Right atrium auricular region (tissue), 2 donors: ENCODE results near the gene CHKA. TPM values are rescaled to one million over a fixed set of nuclear protein-coding genes. Genes with fewer than 3 reads are reported as not detected.

Experiments
- DNase-seq: peaks from one replicate; pipeline ENCODE4 v3.0.0-alpha.2; 2019; ENCODE audit warnings: low spot score
- H3K27ac ChIP-seq, 2 donors: fragments of 200-600 bp; sonication (generic); 1 replicate in 1 of 2; 2 replicates in 1 of 2; pipeline ENCODE4 v1.5.1; 2016 to 2019
- H3K27me3 ChIP-seq, 2 donors: fragments of 200-600 bp; sonication (generic); one replicate each; pipeline versions ENCODE4 v1.5.1 to v1.6.0; 2017 to 2019
- H3K36me3 ChIP-seq: fragments of 200-600 bp; sonication (generic); one replicate; pipeline ENCODE4 v1.5.1; 2016
- H3K4me1 ChIP-seq, 2 donors: fragments of 200-600 bp; sonication (generic); one replicate each; pipeline versions ENCODE4 v1.5.1 to v1.6.0; 2017 to 2019
- H3K4me3 ChIP-seq, 2 donors: fragments of 200-600 bp; sonication (generic); 1 replicate in 1 of 2; 2 replicates in 1 of 2; pipeline ENCODE4 v1.5.1; 2017 to 2019; ENCODE audit warnings: mild to moderate bottlenecking in 1 of 2, moderate library complexity in 1 of 2
- H3K9me3 ChIP-seq, 2 donors: fragments of 200-600 bp; sonication (generic); one replicate each; pipeline ENCODE4 v1.5.1; 2019
- total RNA-seq, 2 donors: library from RNA; depleted of rRNA; stranded (reverse); fragments of >200 nt; gene quantifications; one replicate each; pipeline ENCODE4 v1.1.0, GENCODE V29; 2016
- TF ChIP-seq, protein P1 (sequence below), 2 donors: fragments of 200-600 bp; sonication (generic); IDR thresholded peaks; one replicate each; pipeline ENCODE4 v1.5.1; 2019; ENCODE audit warnings: antibody characterized with exemption in 2 of 2

The CHKA gene
- total RNA-seq: 10 to 100 TPM in 1 of 2 donors, 1 to 10 TPM in 1; 6.1 to 10.3 TPM

DNA sequence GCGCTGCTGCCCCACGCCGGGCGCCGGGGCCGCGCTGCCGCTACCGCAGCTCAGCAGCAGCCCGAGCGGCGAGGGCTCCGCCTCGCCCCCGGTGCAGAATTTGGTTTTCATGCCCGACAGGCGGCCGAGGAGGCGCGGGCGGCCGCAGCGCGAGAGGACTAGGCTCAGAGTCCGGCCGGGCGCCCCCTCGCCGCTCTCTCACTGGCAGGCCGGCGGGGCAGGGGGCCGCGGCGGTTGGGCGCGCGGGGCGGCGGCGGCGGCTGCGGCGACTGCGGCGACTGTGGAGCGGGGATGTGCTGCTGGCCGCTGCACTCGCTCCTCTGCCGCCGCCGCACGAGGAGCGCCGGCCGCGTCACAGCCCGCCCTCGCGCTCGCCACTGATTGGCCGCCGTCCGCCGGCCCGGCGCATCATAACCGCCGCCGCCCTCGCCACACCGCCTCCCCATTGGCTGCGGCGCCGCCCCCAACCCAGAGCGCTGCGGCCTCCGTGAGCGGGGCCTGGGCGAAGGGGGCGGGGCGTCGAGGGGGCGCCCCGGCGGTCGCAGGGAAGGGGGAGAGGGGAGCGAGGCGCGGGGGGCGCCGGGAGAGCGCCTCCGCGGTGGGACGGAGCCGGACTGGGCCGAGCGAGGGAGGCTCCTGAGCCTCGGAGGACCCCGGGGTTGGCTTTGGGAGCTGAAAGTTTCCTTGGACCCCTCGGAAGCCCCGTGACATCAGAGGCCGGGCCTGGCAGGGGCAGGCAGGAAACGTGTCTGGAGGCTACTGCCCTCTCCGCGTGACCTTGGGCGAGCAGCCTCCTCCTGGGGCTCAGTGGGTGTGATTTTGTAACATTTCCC is at the start of gene CHKA:
CHKA (minus strand) TSS at position 322 of the 833 bp plus-strand sequence; CDS start at position 111, 211 bp downstream.
- peaks cover 0 to 50% of the 10 kb centered on the region in 2 donors for H3K4me1 ChIP-seq
- H3K9me3 ChIP-seq: no peaks in the 10 kb centered on the region
- H3K36me3 ChIP-seq: no peaks in the 10 kb centered on the region
- peak; percentile 92 for DNase-seq
- peak within 1 kb of the TSS; percentile 56 to 67 for H3K4me3 ChIP-seq
- H3K27ac ChIP-seq: peak within 1 kb of the TSS; percentile 98 to 99
- TF ChIP-seq, protein P1, sequence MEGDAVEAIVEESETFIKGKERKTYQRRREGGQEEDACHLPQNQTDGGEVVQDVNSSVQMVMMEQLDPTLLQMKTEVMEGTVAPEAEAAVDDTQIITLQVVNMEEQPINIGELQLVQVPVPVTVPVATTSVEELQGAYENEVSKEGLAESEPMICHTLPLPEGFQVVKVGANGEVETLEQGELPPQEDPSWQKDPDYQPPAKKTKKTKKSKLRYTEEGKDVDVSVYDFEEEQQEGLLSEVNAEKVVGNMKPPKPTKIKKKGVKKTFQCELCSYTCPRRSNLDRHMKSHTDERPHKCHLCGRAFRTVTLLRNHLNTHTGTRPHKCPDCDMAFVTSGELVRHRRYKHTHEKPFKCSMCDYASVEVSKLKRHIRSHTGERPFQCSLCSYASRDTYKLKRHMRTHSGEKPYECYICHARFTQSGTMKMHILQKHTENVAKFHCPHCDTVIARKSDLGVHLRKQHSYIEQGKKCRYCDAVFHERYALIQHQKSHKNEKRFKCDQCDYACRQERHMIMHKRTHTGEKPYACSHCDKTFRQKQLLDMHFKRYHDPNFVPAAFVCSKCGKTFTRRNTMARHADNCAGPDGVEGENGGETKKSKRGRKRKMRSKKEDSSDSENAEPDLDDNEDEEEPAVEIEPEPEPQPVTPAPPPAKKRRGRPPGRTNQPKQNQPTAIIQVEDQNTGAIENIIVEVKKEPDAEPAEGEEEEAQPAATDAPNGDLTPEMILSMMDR (IDR thresholded peaks at IDR 0.05): no peak
- H3K27me3 ChIP-seq: no peaks in the 10 kb centered on the region

DNA sequence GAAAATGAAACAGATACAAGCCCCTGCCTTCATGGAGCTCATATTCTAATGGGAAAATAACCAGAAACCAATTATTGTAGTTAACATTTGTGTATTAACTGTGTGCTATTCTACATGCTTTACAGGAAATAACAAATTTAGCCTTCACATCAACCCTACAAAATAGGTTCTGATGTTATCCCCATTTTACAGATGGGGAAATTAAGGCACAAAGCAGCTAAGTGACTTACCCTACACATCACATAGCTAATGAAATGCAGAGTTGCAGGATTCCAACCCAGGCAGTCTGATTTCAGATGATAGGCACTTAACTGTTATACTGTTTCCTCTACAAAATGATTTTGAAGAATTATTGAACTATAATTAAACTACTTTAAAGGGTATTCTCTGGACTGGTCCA is 48.3 kb upstream of the CHKA start:
- TF ChIP-seq, protein P1 (IDR thresholded peaks at IDR 0.05): no peak
- DNase-seq: no peak
- Histone ChIP-seq H3K4me3 (no peak overlapping the region), H3K27ac (no peak overlapping the region), H3K4me1 (no peaks in the 10 kb centered on the region), H3K36me3 (peaks cover 94% of the 10 kb centered on the region), H3K27me3 (no peaks in the 10 kb centered on the region), H3K9me3 (no peaks in the 10 kb centered on the region)

DNA sequence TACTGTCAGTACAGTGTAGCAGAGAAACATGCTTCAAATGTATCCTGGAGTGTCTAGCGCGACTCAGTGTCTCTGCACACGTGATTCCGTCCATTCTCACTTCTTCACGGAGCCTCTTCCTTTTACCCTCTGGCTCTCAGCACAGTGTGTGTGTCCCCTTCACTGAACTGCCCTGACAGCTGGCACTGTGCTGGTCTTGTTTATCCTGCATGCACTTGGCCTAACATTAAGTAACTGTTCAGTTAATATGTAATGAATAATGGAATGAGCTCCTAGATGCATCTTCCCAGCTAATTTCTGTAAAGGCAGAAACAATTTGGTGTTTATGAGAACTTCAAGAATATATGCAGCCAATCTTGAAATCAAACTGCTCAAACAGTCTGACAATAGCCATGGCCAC is 47.5 kb upstream of the CHKA start:
- H3K4me3 ChIP-seq: no peak overlapping the region
- DNase-seq: no peak
- no peaks in the 10 kb centered on the region for H3K9me3 ChIP-seq
- H3K27ac ChIP-seq: no peak overlapping the region
- H3K36me3 ChIP-seq: peaks cover 94% of the 10 kb centered on the region
- no peaks in the 10 kb centered on the region for H3K4me1 ChIP-seq
- TF ChIP-seq, protein P1 (IDR thresholded peaks at IDR 0.05): no peak
- no peaks in the 10 kb centered on the region for H3K27me3 ChIP-seq

DNA sequence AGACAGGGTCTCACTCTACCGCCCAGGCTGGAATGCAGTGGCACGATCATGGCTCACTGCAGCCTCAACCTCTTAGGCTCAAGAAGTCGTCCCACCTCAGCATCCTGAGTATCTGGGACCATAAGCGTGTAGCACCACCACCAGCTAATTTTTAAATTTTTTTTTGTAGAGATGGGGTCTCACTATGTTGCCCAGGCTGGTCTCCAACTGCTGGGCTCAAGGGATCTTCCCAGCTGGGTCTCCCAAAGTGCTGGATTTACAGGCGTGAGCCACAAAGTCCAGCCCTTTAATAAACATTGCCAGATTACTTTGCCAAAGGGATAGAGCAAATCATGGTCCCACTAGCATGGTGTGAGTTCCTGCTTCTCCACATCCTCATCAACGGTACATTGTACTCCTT is 46.3 kb upstream of the CHKA start:
- H3K36me3 ChIP-seq: peaks cover 83% of the 10 kb centered on the region
- TF ChIP-seq, protein P1 (IDR thresholded peaks at IDR 0.05): no peak
- no peaks in the 10 kb centered on the region for H3K4me1 ChIP-seq
- H3K4me3 ChIP-seq: no peak overlapping the region
- H3K27me3 ChIP-seq: no peaks in the 10 kb centered on the region
- DNase-seq: no peak
- no peaks in the 10 kb centered on the region for H3K9me3 ChIP-seq
- no peak overlapping the region for H3K27ac ChIP-seq

DNA sequence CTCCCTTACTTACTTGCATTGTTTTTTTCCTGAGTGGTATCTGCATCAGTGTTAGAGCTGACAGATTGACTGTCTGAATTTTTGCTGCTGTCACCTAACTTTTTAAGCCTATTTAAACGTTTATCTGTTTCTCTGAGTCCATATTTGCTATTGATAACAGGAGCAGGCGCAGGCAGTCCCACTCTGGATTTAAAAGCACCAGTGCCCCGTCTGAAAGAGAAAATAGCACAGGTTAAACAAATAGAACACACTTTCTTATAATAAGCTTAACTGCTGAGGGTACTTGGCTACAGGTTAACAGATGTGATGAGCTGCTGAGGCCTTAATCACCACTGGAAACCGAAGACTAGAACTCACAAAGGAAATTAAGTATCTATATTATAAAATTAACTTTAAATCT is 45.8 kb upstream of the CHKA start:
- Histone ChIP-seq H3K27ac (no peak overlapping the region), H3K4me1 (no peaks in the 10 kb centered on the region), H3K9me3 (no peaks in the 10 kb centered on the region), H3K4me3 (no peak overlapping the region), H3K36me3 (peaks cover 78% of the 10 kb centered on the region), H3K27me3 (no peaks in the 10 kb centered on the region)
- no peak for DNase-seq
- TF ChIP-seq, protein P1 (IDR thresholded peaks at IDR 0.05): no peak
